NT2/D1 (cell line): ENCODE results near the gene ADPRH.

Experiments used
- SUZ12 ChIP-seq: IDR thresholded peaks from 2 replicates; pipeline ENCODE4 v1.6.1; 2011; ENCODE audit not compliant: insufficient read length, insufficient read depth; ENCODE audit errors: extremely low read depth
- YY1 ChIP-seq: IDR thresholded peaks from 2 replicates; pipeline ENCODE4 v1.6.1; 2011; ENCODE audit not compliant: insufficient read length, insufficient read depth

DNA sequence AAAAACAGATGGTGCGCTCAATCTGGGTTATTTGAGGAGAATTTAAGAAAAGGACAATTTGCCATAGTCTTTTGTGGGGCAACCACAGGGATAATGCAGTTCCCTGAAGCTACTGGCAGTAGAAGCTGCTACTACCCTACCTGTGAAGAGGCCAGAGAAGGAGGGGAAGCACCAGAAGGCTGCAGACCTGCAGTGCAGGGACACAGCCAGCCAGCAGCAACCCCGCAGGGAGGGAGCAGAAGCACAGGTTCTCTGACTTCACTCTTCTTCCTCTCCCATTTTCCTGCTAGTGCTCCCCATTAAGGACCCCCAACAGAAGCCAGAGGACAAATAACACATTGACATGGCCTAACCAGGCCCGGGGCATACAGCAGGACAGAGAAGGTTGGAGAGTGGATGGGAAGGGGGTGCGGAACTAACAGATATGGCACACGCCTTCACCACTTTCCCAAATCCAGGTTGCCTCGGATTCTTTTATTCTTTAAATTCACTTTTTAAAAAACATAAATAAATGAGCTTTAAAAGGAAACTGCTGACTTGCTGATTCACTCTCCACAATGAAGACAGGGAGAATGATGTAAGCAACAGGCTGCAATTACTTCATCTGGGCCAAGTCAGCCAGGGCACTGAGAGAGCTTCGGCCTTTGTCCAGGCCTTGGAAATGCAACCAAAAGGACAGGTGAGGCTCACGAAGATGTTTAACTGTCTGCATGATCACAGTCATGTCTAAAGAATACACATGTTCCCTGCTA lies 51.0 kb downstream of the ADPRH start:
- TF ChIP-seq SUZ12, result no peak
- TF ChIP-seq YY1, result no peak
